ENCODE data around the gene DIAPH2.

The DIAPH2 gene

DNA sequence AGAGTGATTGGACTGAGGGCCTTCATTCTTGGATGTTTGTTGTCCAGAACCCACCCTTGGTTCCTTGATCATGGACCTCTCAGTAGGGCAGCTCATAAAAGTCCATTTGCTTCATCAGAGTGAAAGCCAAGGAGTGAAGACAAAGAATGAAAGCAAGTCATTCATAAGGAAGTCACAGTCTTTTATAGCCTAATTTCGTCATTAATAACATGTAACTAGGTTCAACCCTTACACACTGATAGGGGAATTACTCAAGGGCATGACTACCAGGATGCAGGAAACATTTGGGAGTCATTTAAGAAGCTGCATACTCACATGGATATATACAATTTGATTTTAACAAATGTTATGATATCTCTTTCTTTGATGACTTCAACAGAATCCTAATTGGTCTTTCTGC, 294.3 kb downstream of the DIAPH2 start:
- no peak for DNase-seq (ENCODE audit: low read depth)
- TF ChIP-seq, protein P1, sequence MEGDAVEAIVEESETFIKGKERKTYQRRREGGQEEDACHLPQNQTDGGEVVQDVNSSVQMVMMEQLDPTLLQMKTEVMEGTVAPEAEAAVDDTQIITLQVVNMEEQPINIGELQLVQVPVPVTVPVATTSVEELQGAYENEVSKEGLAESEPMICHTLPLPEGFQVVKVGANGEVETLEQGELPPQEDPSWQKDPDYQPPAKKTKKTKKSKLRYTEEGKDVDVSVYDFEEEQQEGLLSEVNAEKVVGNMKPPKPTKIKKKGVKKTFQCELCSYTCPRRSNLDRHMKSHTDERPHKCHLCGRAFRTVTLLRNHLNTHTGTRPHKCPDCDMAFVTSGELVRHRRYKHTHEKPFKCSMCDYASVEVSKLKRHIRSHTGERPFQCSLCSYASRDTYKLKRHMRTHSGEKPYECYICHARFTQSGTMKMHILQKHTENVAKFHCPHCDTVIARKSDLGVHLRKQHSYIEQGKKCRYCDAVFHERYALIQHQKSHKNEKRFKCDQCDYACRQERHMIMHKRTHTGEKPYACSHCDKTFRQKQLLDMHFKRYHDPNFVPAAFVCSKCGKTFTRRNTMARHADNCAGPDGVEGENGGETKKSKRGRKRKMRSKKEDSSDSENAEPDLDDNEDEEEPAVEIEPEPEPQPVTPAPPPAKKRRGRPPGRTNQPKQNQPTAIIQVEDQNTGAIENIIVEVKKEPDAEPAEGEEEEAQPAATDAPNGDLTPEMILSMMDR (conservative IDR thresholded peaks at IDR 0.05; ENCODE audit: low read depth, low read length) = no peak
- no peak overlapping the region for H3K4me3 ChIP-seq (ENCODE audit: low read length)

DNA sequence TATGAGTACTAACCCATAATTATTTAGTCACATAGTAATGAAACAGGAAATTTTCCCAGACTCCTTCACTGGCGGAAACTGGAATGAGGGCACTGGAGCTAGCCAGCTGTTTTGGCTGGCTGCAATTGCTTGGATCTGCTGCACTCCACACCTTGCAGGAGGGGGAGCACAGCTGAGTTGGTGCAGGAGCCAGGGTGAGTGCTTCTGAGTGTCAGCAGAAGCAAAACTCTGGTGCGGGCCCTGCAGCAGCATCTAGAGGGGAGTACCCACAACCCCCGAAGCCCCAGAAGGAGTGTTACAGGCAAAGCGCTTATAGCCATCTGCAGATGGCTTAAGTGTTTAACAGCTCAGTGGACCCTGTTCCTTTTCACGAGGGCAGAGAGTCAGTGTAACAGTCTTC, 295.1 kb downstream of the DIAPH2 start:
- TF ChIP-seq, protein P1 (conservative IDR thresholded peaks at IDR 0.05; ENCODE audit: low read depth, low read length) = no peak
- H3K4me3 ChIP-seq (ENCODE audit: low read length) = no peak overlapping the region
- no peak for DNase-seq (ENCODE audit: low read depth)

DNA sequence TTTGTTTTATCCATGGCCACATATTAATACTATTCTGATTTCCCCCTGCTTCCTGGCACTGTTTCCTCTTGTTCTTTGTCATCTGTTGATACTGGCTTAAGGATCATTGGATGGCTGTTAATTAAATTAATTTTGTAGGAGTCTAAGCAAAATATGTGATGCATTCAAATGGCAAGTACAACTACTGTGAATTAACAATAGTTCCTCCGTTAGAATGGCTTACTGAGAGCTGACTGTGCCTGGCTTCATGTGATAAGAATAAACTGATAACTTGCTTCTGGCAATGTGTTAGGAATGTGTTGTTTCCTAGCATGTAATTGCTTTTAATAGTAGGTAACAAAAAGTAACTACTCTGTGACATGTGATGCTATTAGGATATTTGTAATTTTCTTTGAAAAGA, 297.5 kb downstream of the DIAPH2 start:
- TF ChIP-seq, protein P1 (conservative IDR thresholded peaks at IDR 0.05; ENCODE audit: low read depth, low read length) = no peak
- no peak overlapping the region for H3K4me3 ChIP-seq (ENCODE audit: low read length)
- DNase-seq (ENCODE audit: low read depth) = peak; percentile 20

DNA sequence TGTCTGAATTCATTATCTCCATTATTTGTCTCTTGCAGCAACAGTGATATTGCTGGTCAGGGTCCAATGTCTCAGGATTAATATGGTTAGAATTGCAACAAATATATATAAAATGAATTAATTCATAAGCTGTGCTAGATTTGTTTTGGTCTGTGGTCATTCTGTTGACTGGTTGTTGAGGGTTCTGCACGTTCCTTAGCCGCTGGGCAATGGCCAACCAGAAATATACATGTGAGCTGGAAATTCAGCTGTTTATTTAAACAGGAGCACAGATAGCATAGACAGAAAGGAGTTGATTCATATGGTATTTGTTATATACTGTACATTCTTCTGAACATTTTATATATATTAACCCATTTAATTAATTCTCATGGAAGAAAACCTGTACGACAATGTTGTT, 299.9 kb downstream of the DIAPH2 start:
- H3K4me3 ChIP-seq (ENCODE audit: low read length) = no peak overlapping the region
- no peak for DNase-seq (ENCODE audit: low read depth)
- TF ChIP-seq, protein P1 (conservative IDR thresholded peaks at IDR 0.05; ENCODE audit: low read depth, low read length) = no peak

- TF ChIP-seq, protein P1 (conservative IDR thresholded peaks at IDR 0.05; ENCODE audit: low read depth, low read length) = no peak
- no peak overlapping the region for H3K4me3 ChIP-seq (ENCODE audit: low read length)
- no peak for DNase-seq (ENCODE audit: low read depth)
These were observed 300.4 kb downstream of the DIAPH2 start for GRCh38 chrX:96985046-96985445.

- no peak for DNase-seq (ENCODE audit: low read depth)
- TF ChIP-seq, protein P1 (conservative IDR thresholded peaks at IDR 0.05; ENCODE audit: low read depth, low read length) = no peak
- H3K4me3 ChIP-seq (ENCODE audit: low read length) = no peak overlapping the region
These were observed 302.6 kb downstream of the DIAPH2 start for GRCh38 chrX:96987228-96987627.

GRCh38 chrX:96989830-96990571, 305.4 kb downstream of the DIAPH2 start:
- DNase-seq (ENCODE audit: low read depth) = no peak
- TF ChIP-seq, protein P1 (conservative IDR thresholded peaks at IDR 0.05; ENCODE audit: low read depth, low read length) = no peak
- H3K4me3 ChIP-seq (ENCODE audit: low read length) = no peak overlapping the region

Measured in retinal pigment epithelial cell (primary cell).